Right lobe of liver (tissue), 6 donors: ENCODE data around the gene EDEM3. TPM values are rescaled to one million over a fixed set of nuclear protein-coding genes. Genes with fewer than 3 reads are reported as not detected.
"Not testable (repeated sequence)": the region's sequence is repeated elsewhere in the genome, so short reads cannot be mapped to it uniquely, and the experiment has no call there.

Experiments used
- ATAC-seq, 4 donors: fragments of 200-7000 bp; cut with Tn5 transposase; one replicate each; pipeline ENCODE4 v1.9.1; 2020; ENCODE audit warnings: mild to moderate bottlenecking in 4 of 4, moderate library complexity in 4 of 4
- DNase-seq, 3 donors: peaks; one replicate each; pipeline ENCODE4 v3.0.0-alpha.2; 2020
- H3K27ac ChIP-seq, 3 donors: fragments of 200-600 bp; one replicate each; pipeline ENCODE4 v1.8.0; 2022
- H3K27me3 ChIP-seq, 2 donors: fragments of 200-600 bp; one replicate each; pipeline ENCODE4 v1.8.0; 2022
- H3K36me3 ChIP-seq, 4 donors: fragments of 200-600 bp; sonication (generic) in 1 of 4; one replicate each; pipeline versions ENCODE4 v1.5.1 to v1.8.0; 2017 to 2022; ENCODE audit warnings: control low read depth in 1 of 4
- H3K4me1 ChIP-seq, 4 donors: fragments of 200-600 bp; sonication (generic) in 1 of 4; one replicate each; pipeline versions ENCODE4 v1.5.1 to v1.8.0; 2017 to 2022; ENCODE audit warnings: control low read depth in 1 of 4
- H3K4me3 ChIP-seq, 3 donors: fragments of 200-600 bp; one replicate each; pipeline ENCODE4 v1.8.0; 2022
- H3K9me3 ChIP-seq, 4 donors: fragments of 200-600 bp; sonication (generic) in 1 of 4; one replicate each; pipeline versions ENCODE4 v1.5.1 to v1.8.0; 2017 to 2022; ENCODE audit warnings: control low read depth in 1 of 4
- POLR2A ChIP-seq: fragments of 450-650 bp; IDR thresholded peaks from one replicate; pipeline ENCODE4 v1.6.1; 2017; ENCODE audit warnings: antibody characterized with exemption, mild to moderate bottlenecking
- WGBS: methylation state at CpG from one replicate; pipeline ENCODE4 v1.1.6; 2018; ENCODE audit warnings: low coverage, low lambda C conversion rate; ENCODE audit not compliant: insufficient coverage; ENCODE audit errors: missing lambda C conversion rate; 5-methylcytosine and 5-hydroxymethylcytosine counted together
- intact Hi-C, 2 donors: fragments of 100-400 bp; cut with DNase I; formaldehyde crosslinking; loops; one replicate each; pipeline versions ENCODE4 v1.11.2 to v1.14.1; 2022
- total RNA-seq, 6 experiments: library from RNA; depleted of rRNA in 2 of 6; stranded (reverse); fragments of >200 nt in 2 of 6; fragmentation: NEBNext Ultra II Directional in 3 of 6; extraction: Animal tissue kit (Norgen Biotek cat#: 25700) in 3 of 6; gene quantifications; one replicate each; pipeline versions ENCODE4 v1.1.0 to v1.2.4, GENCODE V29; 2016 to 2023
- TF ChIP-seq, protein P1 (sequence below), 4 donors: fragments of 200-600 bp in 3 of 4; fragments of 450-650 bp in 1 of 4; IDR thresholded peaks; one replicate each; pipeline versions ENCODE4 v1.5.1 to v1.8.0; 2016 to 2022; ENCODE audit warnings: antibody characterized with exemption in 4 of 4, mild to moderate bottlenecking in 2 of 4
- donor health status: DM: no; HTN: yes; CAD: no.
- donor health status: DM: no; HTN: no; CAD: no.
- donor health status: DM: no; HTN: no; CAD: no.
- donor health status: DM: no; HTN: yes; CAD: no.
- donor health status: DM: no; HTN: yes; CAD: no.

EDEM3 gene
- total RNA-seq, 6 experiments from 2014 or later, result 18.5 to 36.4 (median 31.0) TPM

GRCh38 chr1:184685116-184685515, 69.5 kb downstream of the EDEM3 start:
- H3K9me3 ChIP-seq, result peaks cover 0 to 4% (median 0%) of the 10 kb centered on the region in 4 donors
- no peak overlapping the region for H3K27ac ChIP-seq
- TF ChIP-seq POLR2A, result no peak
- TF ChIP-seq, protein P1, sequence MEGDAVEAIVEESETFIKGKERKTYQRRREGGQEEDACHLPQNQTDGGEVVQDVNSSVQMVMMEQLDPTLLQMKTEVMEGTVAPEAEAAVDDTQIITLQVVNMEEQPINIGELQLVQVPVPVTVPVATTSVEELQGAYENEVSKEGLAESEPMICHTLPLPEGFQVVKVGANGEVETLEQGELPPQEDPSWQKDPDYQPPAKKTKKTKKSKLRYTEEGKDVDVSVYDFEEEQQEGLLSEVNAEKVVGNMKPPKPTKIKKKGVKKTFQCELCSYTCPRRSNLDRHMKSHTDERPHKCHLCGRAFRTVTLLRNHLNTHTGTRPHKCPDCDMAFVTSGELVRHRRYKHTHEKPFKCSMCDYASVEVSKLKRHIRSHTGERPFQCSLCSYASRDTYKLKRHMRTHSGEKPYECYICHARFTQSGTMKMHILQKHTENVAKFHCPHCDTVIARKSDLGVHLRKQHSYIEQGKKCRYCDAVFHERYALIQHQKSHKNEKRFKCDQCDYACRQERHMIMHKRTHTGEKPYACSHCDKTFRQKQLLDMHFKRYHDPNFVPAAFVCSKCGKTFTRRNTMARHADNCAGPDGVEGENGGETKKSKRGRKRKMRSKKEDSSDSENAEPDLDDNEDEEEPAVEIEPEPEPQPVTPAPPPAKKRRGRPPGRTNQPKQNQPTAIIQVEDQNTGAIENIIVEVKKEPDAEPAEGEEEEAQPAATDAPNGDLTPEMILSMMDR (IDR thresholded peaks at IDR 0.05), result no peak
- intact Hi-C loops, result no loop called here
- no peaks in the 10 kb centered on the region for H3K27me3 ChIP-seq
- H3K36me3 ChIP-seq, result no peaks in the 10 kb centered on the region
- WGBS, result 73% methylated on average over 7 of the region's 7 CpGs
- ATAC-seq (no peak), DNase-seq (no peak)
- no peak overlapping the region for H3K4me3 ChIP-seq
- no peaks in the 10 kb centered on the region for H3K4me1 ChIP-seq

DNA sequence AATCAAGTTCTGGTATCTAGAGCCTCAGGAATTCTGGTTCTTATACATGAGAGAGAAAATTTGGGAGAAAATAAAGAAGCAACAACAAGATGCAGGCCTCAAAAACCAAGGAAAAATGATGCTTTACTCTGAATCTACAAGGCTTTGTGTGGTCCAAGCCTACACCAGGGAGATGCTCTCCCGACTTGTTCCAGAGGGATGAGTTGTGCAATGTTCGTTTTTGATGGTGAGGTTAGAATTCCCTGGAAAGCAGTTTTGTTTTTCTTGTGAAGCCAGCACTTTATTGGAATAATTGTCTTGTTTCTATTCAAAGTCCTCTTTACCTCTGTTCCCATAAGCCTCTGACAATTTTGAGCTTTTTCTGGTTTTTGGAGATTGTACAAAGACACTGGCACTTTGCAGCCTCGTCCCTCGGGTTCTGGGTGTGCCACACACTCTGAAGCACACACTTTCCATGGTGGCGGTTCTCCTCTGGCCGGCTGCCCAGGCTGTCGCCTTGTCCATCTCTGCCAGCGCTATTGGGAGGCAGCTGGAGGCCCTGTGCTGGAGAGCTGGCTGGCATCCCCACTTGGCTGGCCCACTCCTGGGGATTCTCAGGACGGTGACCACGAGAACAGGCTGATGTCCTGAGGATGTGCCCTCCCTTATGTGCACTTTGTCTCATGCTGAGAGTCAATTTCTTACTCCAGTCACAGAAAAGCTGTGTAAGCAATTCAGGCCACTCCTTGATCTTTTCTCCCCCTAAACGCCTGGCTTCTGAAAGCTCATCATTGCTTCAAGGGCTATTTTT, 70.2 kb downstream of the EDEM3 start:
- H3K27ac ChIP-seq, result no peak overlapping the region
- intact Hi-C loops, result no loop called here
- H3K36me3 ChIP-seq, result no peaks in the 10 kb centered on the region
- no peak overlapping the region for H3K4me3 ChIP-seq
- H3K4me1 ChIP-seq, result no peaks in the 10 kb centered on the region
- H3K9me3 ChIP-seq, result peaks cover 0 to 4% (median 0%) of the 10 kb centered on the region in 4 donors
- peak in 2 of 4 donors; percentile 11 to 20 for ATAC-seq
- 62% methylated on average over 9 of the region's 11 CpGs for WGBS
- no peak for DNase-seq
- no peak for TF ChIP-seq POLR2A
- TF ChIP-seq, protein P1 (IDR thresholded peaks at IDR 0.05), result no peak
- H3K27me3 ChIP-seq, result no peaks in the 10 kb centered on the region

DNA sequence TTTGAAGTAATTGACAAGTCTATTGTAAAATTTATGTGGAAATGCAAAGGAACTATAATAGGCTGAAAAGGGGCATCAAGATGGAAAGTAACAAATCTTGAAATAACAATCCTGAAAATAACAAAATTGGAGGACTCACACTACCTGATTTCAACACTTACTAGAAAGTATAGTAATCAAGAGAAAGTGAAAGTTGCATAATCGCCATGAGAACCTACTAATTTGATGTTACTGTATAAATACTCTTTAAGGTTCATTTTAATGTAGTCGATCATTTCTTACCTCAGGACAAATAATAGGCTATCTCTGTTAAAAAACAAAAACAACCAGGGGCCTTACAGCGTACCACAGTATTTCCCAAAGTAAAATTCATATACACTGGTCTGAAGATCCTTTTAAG, 71.7 kb downstream of the EDEM3 start:
- 78% methylated on average over 3 of the region's 3 CpGs for WGBS
- no peak for TF ChIP-seq POLR2A
- TF ChIP-seq, protein P1 (IDR thresholded peaks at IDR 0.05), result no peak
- intact Hi-C loops, result no loop called here
- no peak overlapping the region for H3K4me3 ChIP-seq
- no peak overlapping the region for H3K27ac ChIP-seq
- no peaks in the 10 kb centered on the region for H3K27me3 ChIP-seq
- H3K36me3 ChIP-seq, result no peaks in the 10 kb centered on the region
- H3K9me3 ChIP-seq, result peaks cover 0 to 4% (median 0%) of the 10 kb centered on the region in 4 donors
- DNase-seq (no peak), ATAC-seq (no peak)
- H3K4me1 ChIP-seq, result no peaks in the 10 kb centered on the region

DNA sequence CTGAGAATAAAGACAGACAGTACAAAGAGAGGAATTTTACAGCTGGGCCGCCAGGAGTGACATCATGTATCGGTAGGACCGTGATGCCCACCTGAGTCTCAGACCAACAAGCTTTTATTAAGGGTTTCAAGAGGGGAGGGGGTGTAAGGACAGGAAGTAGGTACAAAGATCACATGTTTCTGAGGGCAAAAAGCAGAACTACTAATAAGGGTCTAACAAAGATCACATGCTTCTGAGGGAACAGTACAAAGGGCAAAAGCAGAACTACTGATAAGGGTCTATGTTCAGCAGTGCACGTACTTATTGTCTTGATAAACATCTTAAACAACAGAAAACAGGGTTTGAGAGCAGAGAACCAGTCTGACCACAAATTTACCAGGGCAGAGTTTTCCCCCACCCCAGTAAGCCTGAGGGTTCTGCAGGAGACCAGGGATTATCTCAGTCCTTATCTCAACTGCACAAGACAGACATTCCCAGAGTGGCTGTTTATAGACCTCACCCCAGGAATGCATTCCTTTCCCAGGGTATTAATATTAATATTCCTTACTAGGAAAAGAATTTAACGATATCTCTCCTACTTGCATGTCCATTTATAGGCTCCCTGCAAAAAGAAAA, 73.9 kb downstream of the EDEM3 start:
- intact Hi-C loops, H3K4me1 ChIP-seq, ATAC-seq, H3K27ac ChIP-seq, H3K36me3 ChIP-seq, H3K4me3 ChIP-seq, DNase-seq, H3K9me3 ChIP-seq, H3K27me3 ChIP-seq: not testable (repeated sequence)
- 74% methylated on average over 5 of the region's 5 CpGs for WGBS

DNA sequence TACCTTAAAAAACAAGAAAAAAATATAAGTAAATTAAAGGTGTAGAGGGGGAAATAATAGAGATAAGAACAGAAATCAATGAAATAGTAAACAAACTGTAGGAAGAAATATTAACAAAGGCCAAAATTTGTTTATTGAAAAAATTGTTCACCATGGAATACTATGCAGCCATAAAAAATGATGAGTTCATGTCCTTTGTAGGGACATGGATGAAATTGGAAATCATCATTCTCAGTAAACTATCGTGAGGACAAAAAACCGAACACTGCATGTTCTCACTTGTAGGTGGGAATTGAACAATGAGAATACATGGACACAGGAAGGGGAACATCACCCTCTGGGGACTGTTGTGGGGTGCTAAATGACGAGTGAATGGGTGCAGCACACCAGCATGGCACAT, 75.2 kb downstream of the EDEM3 start:
- 62% methylated on average over 3 of the region's 3 CpGs for WGBS
- H3K27ac ChIP-seq, H3K9me3 ChIP-seq, intact Hi-C loops, H3K36me3 ChIP-seq, H3K27me3 ChIP-seq, H3K4me3 ChIP-seq, ATAC-seq, DNase-seq, H3K4me1 ChIP-seq: not testable (repeated sequence)
